Endothelial cell (in vitro differentiated cells): ENCODE data around the gene WNT3A. TPM values are rescaled to one million over a fixed set of nuclear protein-coding genes. Genes with fewer than 3 reads are reported as not detected.
A peak's percentile ranks its signal among the peaks of the same experiment; 100 is the strongest.

Source experiments
- DNase-seq: peaks from one replicate; pipeline ENCODE4 v3.0.0; 2021; ENCODE audit warnings: low spot score
- H3K27ac Mint-ChIP-seq: one replicate; pipeline ENCODE4 v1.8.0; 2021; ENCODE audit warnings: mixed read lengths, inconsistent platforms; ENCODE audit not compliant: unreplicated experiment
- H3K27me3 Mint-ChIP-seq: one replicate; pipeline ENCODE4 v1.8.0; 2021; ENCODE audit warnings: mild to moderate bottlenecking, moderate library complexity, mixed read lengths, inconsistent platforms; ENCODE audit not compliant: unreplicated experiment
- H3K36me3 Mint-ChIP-seq: one replicate; pipeline ENCODE4 v1.8.0; 2021; ENCODE audit warnings: mild to moderate bottlenecking, low read depth, mixed read lengths, inconsistent platforms; ENCODE audit not compliant: unreplicated experiment
- H3K4me1 Mint-ChIP-seq: one replicate; pipeline ENCODE4 v1.8.0; 2021; ENCODE audit warnings: mild to moderate bottlenecking, mixed read lengths, inconsistent platforms; ENCODE audit not compliant: unreplicated experiment
- H3K4me3 Mint-ChIP-seq: one replicate; pipeline ENCODE4 v1.8.0; 2021; ENCODE audit warnings: mild to moderate bottlenecking, mixed read lengths, inconsistent platforms; ENCODE audit not compliant: unreplicated experiment
- H3K9me3 Mint-ChIP-seq: one replicate; pipeline ENCODE4 v1.8.0; 2021; ENCODE audit warnings: mixed read lengths, inconsistent platforms; ENCODE audit not compliant: unreplicated experiment
- total RNA-seq: library from RNA; stranded (reverse); fragmentation: NEBNext Ultra II Directional; extraction: Animal tissue kit (Norgen Biotek cat#: 25700); gene quantifications from one replicate; pipeline ENCODE4 v1.2.1, GENCODE V29; 2021; ENCODE audit not compliant: unreplicated experiment
- TF ChIP-seq, protein P1 (sequence below): fragments of 200-600 bp; sonication (generic); IDR thresholded peaks from one replicate; pipeline ENCODE4 v1.5.0; 2021; ENCODE audit warnings: antibody characterized with exemption; ENCODE audit not compliant: unreplicated experiment

WNT3A gene
- total RNA-seq, 1 donor from 2014 or later: not detected

DNA sequence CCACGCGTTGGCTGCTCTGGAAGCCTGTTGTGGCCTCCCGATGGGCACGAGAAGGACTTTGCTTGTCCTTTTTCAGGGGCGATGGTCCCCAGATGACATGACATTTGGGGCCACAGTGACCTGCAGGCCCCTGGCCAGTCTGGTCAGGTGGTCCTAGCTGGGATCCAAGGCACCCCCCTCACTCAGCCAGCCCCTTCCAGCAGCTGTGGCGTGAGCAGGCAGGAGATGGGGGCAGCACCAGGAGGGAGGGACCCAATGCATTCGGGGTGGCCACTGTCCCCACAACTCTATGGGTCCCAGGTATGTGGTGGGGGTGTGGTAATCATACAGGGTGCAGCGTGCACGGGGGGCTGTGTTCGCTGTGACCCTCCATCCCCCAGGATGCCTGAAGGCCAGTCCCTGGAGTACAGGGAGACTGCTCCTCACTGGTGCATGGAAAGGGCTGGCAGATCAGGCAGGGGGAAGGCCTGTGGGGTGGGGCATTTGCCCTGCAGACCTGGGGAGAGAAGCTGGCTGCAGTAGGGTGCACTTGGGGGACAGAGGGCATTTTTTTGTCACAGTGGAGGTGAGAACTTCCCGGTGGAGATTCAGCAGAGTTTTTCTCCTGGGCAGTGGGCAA lies 31.7 kb downstream of the WNT3A start:
- no peak overlapping the region for H3K27ac Mint-ChIP-seq
- H3K4me3 Mint-ChIP-seq: no peak overlapping the region
- TF ChIP-seq, protein P1, sequence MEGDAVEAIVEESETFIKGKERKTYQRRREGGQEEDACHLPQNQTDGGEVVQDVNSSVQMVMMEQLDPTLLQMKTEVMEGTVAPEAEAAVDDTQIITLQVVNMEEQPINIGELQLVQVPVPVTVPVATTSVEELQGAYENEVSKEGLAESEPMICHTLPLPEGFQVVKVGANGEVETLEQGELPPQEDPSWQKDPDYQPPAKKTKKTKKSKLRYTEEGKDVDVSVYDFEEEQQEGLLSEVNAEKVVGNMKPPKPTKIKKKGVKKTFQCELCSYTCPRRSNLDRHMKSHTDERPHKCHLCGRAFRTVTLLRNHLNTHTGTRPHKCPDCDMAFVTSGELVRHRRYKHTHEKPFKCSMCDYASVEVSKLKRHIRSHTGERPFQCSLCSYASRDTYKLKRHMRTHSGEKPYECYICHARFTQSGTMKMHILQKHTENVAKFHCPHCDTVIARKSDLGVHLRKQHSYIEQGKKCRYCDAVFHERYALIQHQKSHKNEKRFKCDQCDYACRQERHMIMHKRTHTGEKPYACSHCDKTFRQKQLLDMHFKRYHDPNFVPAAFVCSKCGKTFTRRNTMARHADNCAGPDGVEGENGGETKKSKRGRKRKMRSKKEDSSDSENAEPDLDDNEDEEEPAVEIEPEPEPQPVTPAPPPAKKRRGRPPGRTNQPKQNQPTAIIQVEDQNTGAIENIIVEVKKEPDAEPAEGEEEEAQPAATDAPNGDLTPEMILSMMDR: no peak
- no peaks in the 10 kb centered on the region for H3K36me3 Mint-ChIP-seq
- DNase-seq: peak; percentile 2
- H3K4me1 Mint-ChIP-seq: no peaks in the 10 kb centered on the region
- peaks cover 11% of the 10 kb centered on the region for H3K27me3 Mint-ChIP-seq
- no peaks in the 10 kb centered on the region for H3K9me3 Mint-ChIP-seq

GRCh38 chr1:228039006-228039903 lies 32.5 kb downstream of the WNT3A start:
- Mint-ChIP-seq H3K27me3 (peaks cover 11% of the 10 kb centered on the region), H3K4me1 (no peaks in the 10 kb centered on the region), H3K9me3 (no peaks in the 10 kb centered on the region), H3K27ac (no peak overlapping the region), H3K4me3 (no peak overlapping the region), H3K36me3 (no peaks in the 10 kb centered on the region)
- no peak for DNase-seq
- TF ChIP-seq, protein P1: no peak

DNA sequence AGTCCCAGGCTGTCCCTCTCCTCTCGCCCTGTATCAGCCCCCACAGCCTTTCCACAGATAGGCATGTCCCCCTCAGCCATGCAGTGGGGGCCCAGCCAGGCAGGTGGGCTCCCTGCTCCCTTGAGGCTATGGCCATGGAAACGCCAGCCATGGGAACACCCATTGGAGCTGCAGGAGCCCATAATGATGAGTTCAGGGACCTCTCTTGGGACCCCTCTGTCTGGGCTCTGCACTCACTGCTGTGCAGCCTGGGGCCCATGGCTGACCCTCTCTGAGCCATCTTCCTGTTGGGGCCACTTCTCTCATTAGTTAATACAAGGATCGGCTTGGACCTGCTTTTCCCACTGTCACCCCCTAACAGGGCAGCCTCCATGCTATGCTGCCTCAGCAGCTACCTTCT lies 33.2 kb downstream of the WNT3A start:
- Mint-ChIP-seq H3K4me3 (no peak overlapping the region), H3K9me3 (no peaks in the 10 kb centered on the region), H3K27me3 (peaks cover 11% of the 10 kb centered on the region), H3K36me3 (no peaks in the 10 kb centered on the region), H3K4me1 (no peaks in the 10 kb centered on the region), H3K27ac (no peak overlapping the region)
- TF ChIP-seq, protein P1: no peak
- no peak for DNase-seq

DNA sequence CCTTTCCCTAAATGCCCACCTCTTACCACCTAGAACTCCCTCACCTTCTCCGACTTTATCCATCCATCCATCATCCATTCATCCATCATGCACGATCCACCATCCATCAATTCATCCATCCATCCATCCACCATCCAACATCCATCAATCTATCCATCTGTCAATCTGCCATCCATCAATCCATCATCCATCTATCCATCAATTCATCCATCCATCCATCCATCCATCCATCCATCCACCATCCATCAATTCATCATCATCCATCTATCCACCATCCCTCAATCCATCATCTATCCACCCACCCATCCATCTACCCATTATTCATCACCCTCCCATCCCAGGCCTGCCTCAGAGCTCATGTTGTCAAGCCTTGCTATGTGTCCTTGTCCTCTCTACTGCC lies 34.5 kb downstream of the WNT3A start:
- H3K27ac Mint-ChIP-seq: no peak overlapping the region
- peaks cover 16% of the 10 kb centered on the region for H3K27me3 Mint-ChIP-seq
- DNase-seq: no peak
- TF ChIP-seq, protein P1: no peak
- H3K9me3 Mint-ChIP-seq: no peaks in the 10 kb centered on the region
- no peak overlapping the region for H3K4me3 Mint-ChIP-seq
- H3K4me1 Mint-ChIP-seq: peaks cover 3% of the 10 kb centered on the region
- H3K36me3 Mint-ChIP-seq: peaks cover 4% of the 10 kb centered on the region

DNA sequence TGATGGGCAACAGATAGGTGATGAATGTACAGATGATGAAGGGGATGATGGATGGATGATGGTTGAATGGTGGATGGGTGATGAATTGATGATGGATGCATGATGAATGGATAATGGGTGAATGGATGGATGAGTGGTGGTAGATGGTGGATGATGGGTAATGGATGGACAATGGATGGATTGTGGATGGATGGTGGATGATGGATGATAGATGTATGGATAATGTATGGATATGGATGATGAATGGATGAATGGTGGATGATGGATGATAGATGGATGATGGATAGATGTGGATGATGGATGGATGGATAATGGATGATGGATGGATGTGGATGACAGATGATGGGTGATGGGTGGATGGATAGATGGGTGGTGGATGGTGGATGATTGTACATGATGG lies 35.7 kb downstream of the WNT3A start:
- no peak for DNase-seq
- TF ChIP-seq, protein P1: no peak
- Mint-ChIP-seq H3K36me3 (peaks cover 8% of the 10 kb centered on the region), H3K27me3 (peaks cover 13% of the 10 kb centered on the region), H3K9me3 (no peaks in the 10 kb centered on the region), H3K4me1 (peaks cover 4% of the 10 kb centered on the region), H3K27ac (no peak overlapping the region), H3K4me3 (no peak overlapping the region)
